ENCODE results near the gene TMEM37. TPM values are rescaled to one million over a fixed set of nuclear protein-coding genes. Genes with fewer than 3 reads are reported as not detected.
A peak's percentile ranks its signal among the peaks of the same experiment; 100 is the strongest.

TMEM37 gene
- total RNA-seq, 1 experiment from 2014 or later, result 9.6 TPM

GRCh38 chr2:119423811-119424210 lies 7.8 kb upstream of the TMEM37 start (continued):
- TF ChIP-seq ZNF219 (CRISPR knock-in tag; IDR thresholded peaks at IDR 0.05; ENCODE audit: borderline replicate concordance) (no peak), ZNF263 (CRISPR knock-in tag; IDR thresholded peaks at IDR 0.05; ENCODE audit: low read depth) (no peak), MAX (CRISPR knock-in tag; IDR thresholded peaks at IDR 0.05) (no peak)

- peaks cover 31% of the 10 kb centered on the region for H3K9me3 Mint-ChIP-seq
- H3K27ac Mint-ChIP-seq, result no peak overlapping the region
- ATAC-seq (no peak), DNase-seq (ENCODE audit: low spot score) (no peak)
- TF ChIP-seq ZNF512 (CRISPR knock-in tag; IDR thresholded peaks at IDR 0.05; ENCODE audit: borderline replicate concordance), result no peak
- 0 out of 2 replicates have a peak, but pooled peaks have one; percentile 29 for TF ChIP-seq GABPB1 (CRISPR knock-in tag; IDR thresholded peaks at IDR 0.05)
- H3K27me3 Mint-ChIP-seq (ENCODE audit: low read depth), result peaks cover 27% of the 10 kb centered on the region
- no peak overlapping the region for H3K4me3 Mint-ChIP-seq
- ChIA-PET CTCF (interaction anchor here (0.7 kb wide), 1 partner anchor 52 kb away, joined by 3 read pairs; no protein-coding TSS in a partner anchor), POLR2A (interaction anchor here (0.6 kb wide), 1 partner anchor 24 kb away, joined by 3 read pairs; no protein-coding TSS in a partner anchor)
- H3K36me3 Mint-ChIP-seq, result peaks cover 21% of the 10 kb centered on the region
- H3K4me1 Mint-ChIP-seq, result peaks cover 36% of the 10 kb centered on the region
These were observed 7.2 kb upstream of the TMEM37 start for GRCh38 chr2:119424284-119425118.

GRCh38 chr2:119425119-119425405 lies 6.6 kb upstream of the TMEM37 start:
- ATAC-seq, result no peak
- peaks cover 29% of the 10 kb centered on the region for H3K27me3 Mint-ChIP-seq (ENCODE audit: low read depth)
- CTCF ChIA-PET, result no interaction called here

More at GRCh38 chr2:119425119-119425405, 6.6 kb upstream of the TMEM37 start:
- H3K36me3 Mint-ChIP-seq, result peaks cover 21% of the 10 kb centered on the region
- peaks cover 35% of the 10 kb centered on the region for H3K4me1 Mint-ChIP-seq
- H3K27ac Mint-ChIP-seq, result no peak overlapping the region
- POLR2A ChIA-PET, result no interaction called here
- H3K4me3 Mint-ChIP-seq, result no peak overlapping the region
- no peak for DNase-seq (ENCODE audit: low spot score)
- no peak for TF ChIP-seq NR2C2 (CRISPR knock-in tag; IDR thresholded peaks at IDR 0.05)
- TF ChIP-seq MXD4 (CRISPR knock-in tag; IDR thresholded peaks at IDR 0.05; ENCODE audit: borderline replicate concordance), result no peak
- TF ChIP-seq FOXP1 (CRISPR knock-in tag; IDR thresholded peaks at IDR 0.05; ENCODE audit: borderline replicate concordance), result no peak
- TF ChIP-seq ETV6 (CRISPR knock-in tag; IDR thresholded peaks at IDR 0.05), result no peak
- no peak for TF ChIP-seq ZNF317 (CRISPR knock-in tag; IDR thresholded peaks at IDR 0.05; ENCODE audit: borderline replicate concordance, low read depth)
- no peak for TF ChIP-seq NFATC4 (CRISPR knock-in tag; IDR thresholded peaks at IDR 0.05)
- no peak for TF ChIP-seq ZBTB43 (CRISPR knock-in tag; IDR thresholded peaks at IDR 0.05)
- TF ChIP-seq MYBL2 (CRISPR knock-in tag; IDR thresholded peaks at IDR 0.05), result no peak
- TF ChIP-seq EMX1 (CRISPR knock-in tag; IDR thresholded peaks at IDR 0.05), result no peak
- TF ChIP-seq USF1 (CRISPR knock-in tag; IDR thresholded peaks at IDR 0.05), result no peak
- no peak for TF ChIP-seq ZNF416 (CRISPR knock-in tag; IDR thresholded peaks at IDR 0.05)
- no peak for TF ChIP-seq CREB1 (CRISPR knock-in tag; IDR thresholded peaks at IDR 0.05)
- no peak for TF ChIP-seq AFF4 (CRISPR knock-in tag; IDR thresholded peaks at IDR 0.05; ENCODE audit: borderline replicate concordance)
- no peak for TF ChIP-seq GTF2I (CRISPR knock-in tag; conservative IDR thresholded peaks at IDR 0.05)
- no peak for TF ChIP-seq FOXJ3 (CRISPR knock-in tag; IDR thresholded peaks at IDR 0.05; ENCODE audit: borderline replicate concordance)
- TF ChIP-seq ZNF219 (CRISPR knock-in tag; IDR thresholded peaks at IDR 0.05; ENCODE audit: borderline replicate concordance), result no peak
- peaks cover 26% of the 10 kb centered on the region for H3K9me3 Mint-ChIP-seq

Data from WTC11 (cell line).